HepG2 (cell line): ENCODE measurements around the gene TTC23L. TPM values are rescaled to one million over a fixed set of nuclear protein-coding genes. Genes with fewer than 3 reads are reported as not detected.

ENCODE experiments used
- FUBP1 ChIP-seq: sonication (generic); formaldehyde crosslinking; IDR thresholded peaks from 2 replicates; pipeline ENCODE4 v1.5.1; 2020; ENCODE audit warnings: missing genetic modification reagents, mild to moderate bottlenecking, borderline replicate concordance
- GATAD2A ChIP-seq: IDR thresholded peaks from 2 replicates; pipeline ENCODE4 v1.6.1; 2016
- KLF6 ChIP-seq: IDR thresholded peaks from 2 replicates; pipeline ENCODE4 v1.8.0; 2016; ENCODE audit warnings: missing biosample characterization, missing genetic modification reagents
- MIER3 ChIP-seq: IDR thresholded peaks from 2 replicates; pipeline ENCODE4 v1.6.1; 2016; ENCODE audit warnings: missing compliant biosample characterization, borderline replicate concordance
- NFYB ChIP-seq: sonication (generic); formaldehyde crosslinking; IDR thresholded peaks from 2 replicates; pipeline ENCODE4 v1.4.0; 2020; ENCODE audit warnings: missing genetic modification reagents
- PAX8 ChIP-seq: sonication (generic); formaldehyde crosslinking; IDR thresholded peaks from 2 replicates; pipeline ENCODE4 v1.8.0; 2022; ENCODE audit warnings: mild to moderate bottlenecking, missing genetic modification reagents, borderline replicate concordance
- PHB2 ChIP-seq: fragments of 450-650 bp; IDR thresholded peaks from 2 replicates; pipeline ENCODE4 v1.6.1; 2018; ENCODE audit not compliant: partially characterized antibody
- ZFP1 ChIP-seq: IDR thresholded peaks from 2 replicates; pipeline ENCODE4 v1.6.1; 2016
- ZFP36L1 ChIP-seq: sonication (generic); formaldehyde crosslinking; IDR thresholded peaks from 2 replicates; pipeline ENCODE4 v1.8.0; 2022; ENCODE audit warnings: mild to moderate bottlenecking, missing genetic modification reagents, moderate library complexity
- ZFY ChIP-seq: sonication (generic); formaldehyde crosslinking; IDR thresholded peaks from 2 replicates; pipeline ENCODE4 v1.4.0; 2020; ENCODE audit warnings: missing genetic modification reagents
- ZNF10 ChIP-seq: sonication (generic); formaldehyde crosslinking; IDR thresholded peaks from 2 replicates; pipeline ENCODE4 v1.4.0; 2020; ENCODE audit warnings: mild to moderate bottlenecking, low read depth, missing genetic modification reagents, borderline replicate concordance
- ZNF34 ChIP-seq: sonication (generic); formaldehyde crosslinking; IDR thresholded peaks from 2 replicates; pipeline ENCODE4 v1.4.0; 2020; ENCODE audit warnings: mild to moderate bottlenecking, missing genetic modification reagents, borderline replicate concordance
- ZNF383 ChIP-seq: sonication (generic); formaldehyde crosslinking; IDR thresholded peaks from 2 replicates; pipeline ENCODE4 v1.4.0; 2020; ENCODE audit warnings: missing genetic modification reagents, mild to moderate bottlenecking, borderline replicate concordance
- ZNF558 ChIP-seq: sonication (generic); formaldehyde crosslinking; IDR thresholded peaks from 2 replicates; pipeline ENCODE4 v1.9.0; 2022; ENCODE audit warnings: mild to moderate bottlenecking, missing genetic modification reagents, borderline replicate concordance
- ZNF776 ChIP-seq: sonication (generic); formaldehyde crosslinking; IDR thresholded peaks from 2 replicates; pipeline ENCODE4 v1.4.0; 2020; ENCODE audit warnings: mild to moderate bottlenecking, missing genetic modification reagents
- polyA plus RNA-seq, 8 experiments: library from polyadenylated mRNA; depleted of rRNA in 3 of 8; stranded (reverse) in 7 of 8; unstranded in 1 of 8; fragments of >200 nt; fragmentation: Illumina TruSeq in 4 of 8; extraction: Trizol in 4 of 8; gene quantifications; 2 replicates each; pipeline versions ENCODE4 v1.2.1 to v1.2.3, GENCODE V29; 2011 to 2016; ENCODE audit warnings: low read depth in 4 of 8, missing spikeins in 1 of 8, mixed read lengths in 1 of 8; ENCODE audit not compliant: insufficient read depth in 1 of 8
- total RNA-seq, 5 experiments: library from RNA; depleted of rRNA; stranded (reverse); fragments of >200 nt; fragmentation: Illumina TruSeq; extraction: Trizol; gene quantifications; 2 replicates each; pipeline ENCODE4 v1.2.3, GENCODE V29; 2016; ENCODE audit warnings: low read depth in 1 of 5
- TF ChIP-seq, protein P1 (sequence below): sonication (generic); formaldehyde crosslinking; IDR thresholded peaks from 2 replicates; pipeline ENCODE4 v1.8.0; 2022; ENCODE audit warnings: missing genetic modification reagents, mild to moderate bottlenecking, inconsistent platforms, borderline replicate concordance
- TF ChIP-seq, protein P2 (sequence below): IDR thresholded peaks from 2 replicates; pipeline ENCODE4 v1.6.1; 2016; ENCODE audit warnings: missing compliant biosample characterization, missing genetic modification reagents, borderline replicate concordance
- TF ChIP-seq, protein P3 (sequence below): sonication (generic); formaldehyde crosslinking; IDR thresholded peaks from 2 replicates; pipeline ENCODE4 v1.5.1; 2020; ENCODE audit warnings: mild to moderate bottlenecking, moderate library complexity, missing genetic modification reagents

The TTC23L gene
- total and polyA plus RNA-seq, 2 of the 13 experiments (the other 11 are each of a cell fraction or from before 2014, with no cell fraction given), result 0.37 to 1.4 TPM

DNA sequence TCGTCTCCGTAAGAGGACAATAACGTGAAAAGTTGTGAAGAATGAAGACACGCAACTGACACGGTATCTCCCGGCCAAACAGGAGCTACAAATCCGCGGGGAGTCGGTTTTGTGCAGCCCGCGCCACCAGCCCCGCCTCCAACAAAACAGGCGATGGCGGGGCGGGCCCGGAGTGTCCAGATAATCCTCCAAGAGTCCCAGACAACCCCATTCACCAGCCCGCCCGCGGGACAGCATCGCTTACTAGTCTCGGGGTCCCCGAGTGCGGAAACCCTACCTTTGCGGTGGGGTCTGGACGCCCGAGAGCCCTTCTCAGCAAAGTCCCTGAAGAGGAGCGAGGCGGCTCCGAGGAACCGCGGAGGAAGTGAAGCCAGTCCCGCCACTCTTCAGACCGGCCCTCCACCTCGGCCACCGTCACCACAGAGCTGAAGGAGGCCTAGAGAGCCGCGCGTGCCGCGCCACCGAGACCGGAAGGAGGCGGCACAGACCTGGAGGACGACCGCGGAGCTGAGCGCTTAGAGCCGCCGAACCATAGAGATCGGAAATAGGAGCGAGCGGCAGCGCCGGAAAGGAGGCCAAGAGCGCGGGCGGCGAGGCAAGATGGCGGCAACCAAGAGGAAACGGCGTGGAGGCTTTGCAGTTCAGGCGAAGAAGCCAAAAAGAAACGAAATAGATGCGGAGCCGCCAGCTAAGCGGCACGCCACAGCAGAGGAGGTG is 76.3 kb downstream of the TTC23L start, which contains the start of the genes BRIX1 and RAD1 (continued):
- 0 out of 2 replicates have a peak, but pooled peaks have one; percentile 37 for TF ChIP-seq ZFP36L1 (CRISPR knock-in tag)
- no peak for TF ChIP-seq PHB2
- TF ChIP-seq, protein P1, sequence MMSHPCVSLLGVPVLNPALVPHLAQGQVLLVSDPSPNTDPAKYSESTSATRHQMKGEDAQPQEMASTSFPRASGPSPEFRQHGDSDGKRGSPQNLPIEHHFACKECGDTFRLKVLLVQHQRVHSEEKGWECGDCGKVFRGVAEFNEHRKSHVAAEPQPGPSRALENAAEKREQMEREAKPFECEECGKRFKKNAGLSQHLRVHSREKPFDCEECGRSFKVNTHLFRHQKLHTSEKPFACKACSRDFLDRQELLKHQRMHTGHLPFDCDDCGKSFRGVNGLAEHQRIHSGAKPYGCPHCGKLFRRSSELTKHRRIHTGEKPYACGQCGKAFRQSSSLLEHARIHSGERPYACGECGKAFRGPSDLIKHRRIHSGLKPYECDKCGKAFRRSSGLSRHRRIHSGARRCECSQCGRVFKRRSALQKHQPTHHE (CRISPR knock-in tag), result no peak; the same call in 1 of the 2 replicates
- TF ChIP-seq PAX8 (CRISPR knock-in tag), result peak; percentile 77
- TF ChIP-seq FUBP1 (CRISPR knock-in tag), result no peak
- peak; percentile 92; the same call in 1 of the 2 replicates for TF ChIP-seq ZNF34
- peak; percentile 84 for TF ChIP-seq ZFY (CRISPR knock-in tag)
- peak; percentile 81; the same call in 1 of the 2 replicates for TF ChIP-seq ZNF383 (CRISPR knock-in tag)
- peak; percentile 44; the same call in 1 of the 2 replicates for TF ChIP-seq GATAD2A (CRISPR knock-in tag)
- TF ChIP-seq KLF6, result 0 out of 2 replicates have a peak, but pooled peaks have one; percentile 78
- peak; percentile 83; the same call in 1 of the 2 replicates for TF ChIP-seq ZNF776 (CRISPR knock-in tag)
- TF ChIP-seq ZFP1, result 0 out of 2 replicates have a peak, but pooled peaks have one; percentile 15
- TF ChIP-seq, protein P2, sequence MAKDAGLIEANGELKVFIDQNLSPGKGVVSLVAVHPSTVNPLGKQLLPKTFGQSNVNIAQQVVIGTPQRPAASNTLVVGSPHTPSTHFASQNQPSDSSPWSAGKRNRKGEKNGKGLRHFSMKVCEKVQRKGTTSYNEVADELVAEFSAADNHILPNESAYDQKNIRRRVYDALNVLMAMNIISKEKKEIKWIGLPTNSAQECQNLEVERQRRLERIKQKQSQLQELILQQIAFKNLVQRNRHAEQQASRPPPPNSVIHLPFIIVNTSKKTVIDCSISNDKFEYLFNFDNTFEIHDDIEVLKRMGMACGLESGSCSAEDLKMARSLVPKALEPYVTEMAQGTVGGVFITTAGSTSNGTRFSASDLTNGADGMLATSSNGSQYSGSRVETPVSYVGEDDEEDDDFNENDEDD (CRISPR knock-in tag), result peak; percentile 92
- TF ChIP-seq NFYB (CRISPR knock-in tag), result peak; percentile 66
- TF ChIP-seq, protein P3, sequence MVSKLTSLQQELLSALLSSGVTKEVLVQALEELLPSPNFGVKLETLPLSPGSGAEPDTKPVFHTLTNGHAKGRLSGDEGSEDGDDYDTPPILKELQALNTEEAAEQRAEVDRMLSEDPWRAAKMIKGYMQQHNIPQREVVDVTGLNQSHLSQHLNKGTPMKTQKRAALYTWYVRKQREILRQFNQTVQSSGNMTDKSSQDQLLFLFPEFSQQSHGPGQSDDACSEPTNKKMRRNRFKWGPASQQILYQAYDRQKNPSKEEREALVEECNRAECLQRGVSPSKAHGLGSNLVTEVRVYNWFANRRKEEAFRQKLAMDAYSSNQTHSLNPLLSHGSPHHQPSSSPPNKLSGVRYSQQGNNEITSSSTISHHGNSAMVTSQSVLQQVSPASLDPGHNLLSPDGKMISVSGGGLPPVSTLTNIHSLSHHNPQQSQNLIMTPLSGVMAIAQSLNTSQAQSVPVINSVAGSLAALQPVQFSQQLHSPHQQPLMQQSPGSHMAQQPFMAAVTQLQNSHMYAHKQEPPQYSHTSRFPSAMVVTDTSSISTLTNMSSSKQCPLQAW, result peak; percentile 76
- TF ChIP-seq ZNF558 (CRISPR knock-in tag), result no peak; the same call in 1 of the 2 replicates
- no peak for TF ChIP-seq ZNF10 (CRISPR knock-in tag)
- TF ChIP-seq MIER3 (CRISPR knock-in tag), result peak; percentile 58; the same call in 1 of the 2 replicates
